Liver (tissue), 9 donors: Measurements from ENCODE around the gene OLR1. TPM values are rescaled to one million over a fixed set of nuclear protein-coding genes. Genes with fewer than 3 reads are reported as not detected.

Source experiments
- DNase-seq: peaks from one replicate; pipeline ENCODE4 v3.0.0-alpha.2; 2017; ENCODE audit warnings: low spot score
- H3K27ac ChIP-seq, 2 donors: one replicate each; pipeline ENCODE4 v1.7.0; 2013; ENCODE audit warnings: inconsistent platforms in 2 of 2, low read length in 2 of 2, control low read depth in 1 of 2, low read depth in 1 of 2, mild to moderate bottlenecking in 1 of 2
- H3K27me3 ChIP-seq, 4 donors: one replicate each; pipeline versions ENCODE4 v1.6.1 to v1.7.0; 2013; ENCODE audit warnings: low read length in 3 of 4, inconsistent platforms in 1 of 4, mild to moderate bottlenecking in 1 of 4, moderate library complexity in 1 of 4; ENCODE audit not compliant: control insufficient read depth in 4 of 4, insufficient read depth in 4 of 4
- H3K36me3 ChIP-seq, 4 donors: one replicate each; pipeline versions ENCODE4 v1.6.1 to v1.7.0; 2013; ENCODE audit warnings: low read length in 3 of 4, mild to moderate bottlenecking in 3 of 4, low read depth in 1 of 4, moderate library complexity in 1 of 4; ENCODE audit not compliant: control insufficient read depth in 4 of 4, insufficient read depth in 3 of 4
- H3K4me1 ChIP-seq, 4 donors: one replicate each; pipeline versions ENCODE4 v1.6.1 to v1.7.0; 2013; ENCODE audit warnings: low read length in 3 of 4, mild to moderate bottlenecking in 3 of 4, moderate library complexity in 1 of 4; ENCODE audit not compliant: control insufficient read depth in 4 of 4, insufficient read depth in 4 of 4
- H3K4me3 ChIP-seq, 3 donors: one replicate each; pipeline versions ENCODE4 v1.6.1 to v1.7.0; 2013; ENCODE audit warnings: low read length in 3 of 3, control low read depth in 1 of 3, low read depth in 1 of 3, mild to moderate bottlenecking in 1 of 3
- H3K9ac ChIP-seq, 2 donors: one replicate each; pipeline ENCODE4 v1.7.0; 2013; ENCODE audit warnings: low read length in 2 of 2, mild to moderate bottlenecking in 2 of 2, moderate library complexity in 2 of 2, control low read depth in 1 of 2, low read depth in 1 of 2
- H3K9me3 ChIP-seq, 4 donors: one replicate each; pipeline versions ENCODE4 v1.6.1 to v1.7.0; 2013; ENCODE audit warnings: low read length in 3 of 4; ENCODE audit not compliant: control insufficient read depth in 4 of 4
- ATF3 ChIP-seq: IDR thresholded peaks from 2 replicates; pipeline ENCODE4 v1.6.1; 2016; ENCODE audit warnings: antibody characterized with exemption
- EGR1 ChIP-seq, 2 donors: IDR thresholded peaks; 2 replicates each; pipeline ENCODE4 v1.6.1; 2016 to 2018; ENCODE audit warnings: antibody characterized with exemption in 2 of 2, low read depth in 2 of 2
- FOXA1 ChIP-seq: IDR thresholded peaks from 2 replicates; pipeline ENCODE4 v1.6.1; 2016; ENCODE audit warnings: antibody characterized with exemption
- FOXA2 ChIP-seq: IDR thresholded peaks from 2 replicates; pipeline ENCODE4 v1.6.1; 2016; ENCODE audit warnings: antibody characterized with exemption
- GABPA ChIP-seq, 2 donors: IDR thresholded peaks in 1 of 2; conservative IDR thresholded peaks in 1 of 2; 2 replicates each; pipeline ENCODE4 v1.6.1; 2016; ENCODE audit warnings: antibody characterized with exemption in 2 of 2, mild to moderate bottlenecking in 1 of 2, moderate library complexity in 1 of 2
- HNF4A ChIP-seq, 2 donors: conservative IDR thresholded peaks; 2 replicates each; pipeline ENCODE4 v1.6.1; 2016; ENCODE audit warnings: antibody characterized with exemption in 2 of 2, mild to moderate bottlenecking in 2 of 2
- HNF4G ChIP-seq: IDR thresholded peaks from 2 replicates; pipeline ENCODE4 v1.6.1; 2016; ENCODE audit warnings: antibody characterized with exemption
- JUND ChIP-seq, 2 donors: IDR thresholded peaks; 2 replicates each; pipeline ENCODE4 v1.6.1; 2016; ENCODE audit warnings: antibody characterized with exemption in 2 of 2
- NR2F2 ChIP-seq: IDR thresholded peaks from 2 replicates; pipeline ENCODE4 v1.6.1; 2016; ENCODE audit warnings: antibody characterized with exemption
- RAD21 ChIP-seq, 2 donors: IDR thresholded peaks; 2 replicates each; pipeline ENCODE4 v1.6.1; 2016; ENCODE audit warnings: antibody characterized with exemption in 2 of 2, mild to moderate bottlenecking in 2 of 2
- REST ChIP-seq: IDR thresholded peaks from 2 replicates; pipeline ENCODE4 v1.6.1; 2016; ENCODE audit warnings: antibody characterized with exemption, mild to moderate bottlenecking
- RXRA ChIP-seq, 2 donors: IDR thresholded peaks; 2 replicates each; pipeline ENCODE4 v1.6.1; 2017 to 2018; ENCODE audit warnings: antibody characterized with exemption in 2 of 2, mild to moderate bottlenecking in 1 of 2
- TAF1 ChIP-seq: conservative IDR thresholded peaks from 2 replicates; pipeline ENCODE4 v1.6.1; 2016; ENCODE audit warnings: antibody characterized with exemption, mild to moderate bottlenecking
- YY1 ChIP-seq: IDR thresholded peaks from 2 replicates; pipeline ENCODE4 v1.6.1; 2016; ENCODE audit warnings: antibody characterized with exemption, mild to moderate bottlenecking
- ZBTB33 ChIP-seq: IDR thresholded peaks from 2 replicates; pipeline ENCODE4 v1.6.1; 2016; ENCODE audit warnings: antibody characterized with exemption
- WGBS: extraction: QIAGEN DNeasy Blood & Tissue Kit; methylation state at CpG from one replicate; pipeline ENCODE4 v1.1.7; 2013; 5-methylcytosine and 5-hydroxymethylcytosine counted together
- polyA plus RNA-seq, 2 donors: library from polyadenylated mRNA; stranded (reverse) in 1 of 2; unstranded in 1 of 2; fragments of 200-250 nt in 1 of 2; fragments of >200 nt in 1 of 2; fragmentation: Nextera tagmentation in 1 of 2; extraction: Ambion mirVana in 1 of 2; gene quantifications; one replicate each; pipeline versions ENCODE4 v1.2.1 to v1.2.3, GENCODE V29; 2013 to 2015
- total RNA-seq, 2 donors: library from RNA; depleted of rRNA; stranded (reverse); fragments of >200 nt; gene quantifications; one replicate each; pipeline ENCODE4 v1.2.3, GENCODE V29; 2014
- TF ChIP-seq, protein P1 (sequence below): IDR thresholded peaks from 2 replicates; pipeline ENCODE4 v1.6.1; 2016; ENCODE audit warnings: antibody characterized with exemption
- TF ChIP-seq, protein P2 (sequence below): fragments of 150-350 bp; IDR thresholded peaks from 2 replicates; pipeline ENCODE4 v1.5.1; 2017; ENCODE audit warnings: improper control_type of control experiment, low read depth, low read length; ENCODE audit not compliant: missing input control
- donor health status: healthy.
- donor health status: healthy.
- donor health status: healthy.
- donor health status: healthy.
- donor health status: healthy.

The OLR1 gene
- total and polyA plus RNA-seq, 4 donors = 0.13 to 0.37 TPM; not detected in 2

DNA sequence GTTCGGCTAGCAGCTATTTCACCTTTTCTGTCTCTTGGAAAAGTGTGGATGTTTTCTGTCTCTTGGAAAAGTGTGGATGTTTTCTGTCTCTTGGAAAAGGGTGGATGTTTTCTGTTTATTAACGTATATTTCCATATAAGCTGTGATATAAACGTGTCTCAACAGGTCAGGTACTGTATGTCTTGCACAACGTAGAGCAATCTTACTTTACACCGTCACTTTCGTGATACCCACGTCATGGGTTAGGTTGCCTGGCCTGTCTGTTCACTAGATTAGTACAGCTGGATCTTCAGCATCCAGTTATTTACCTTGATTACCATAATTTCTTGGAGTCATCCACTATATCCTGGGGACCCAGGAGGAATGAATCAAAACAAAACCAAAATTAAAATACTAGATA, 56.0 kb downstream of the OLR1 start:
- Histone ChIP-seq H3K4me1 (no peaks in the 10 kb centered on the region), H3K27me3 (no peaks in the 10 kb centered on the region), H3K9me3 (no peaks in the 10 kb centered on the region), H3K27ac (no peak overlapping the region), H3K36me3 (peaks cover 0 to 3% (median 0%) of the 10 kb centered on the region in 4 donors), H3K9ac (no peak overlapping the region), H3K4me3 (no peak overlapping the region)
- no peak for TF ChIP-seq FOXA2
- no peak for TF ChIP-seq GABPA (IDR thresholded peaks at IDR 0.05 in 1 of 2, conservative IDR thresholded peaks at IDR 0.05 in 1 of 2)
- no peak for TF ChIP-seq ZBTB33
- TF ChIP-seq YY1 = no peak
- TF ChIP-seq REST = no peak
- no peak for TF ChIP-seq JUND (IDR thresholded peaks at IDR 0.05)
- no peak for TF ChIP-seq NR2F2
- TF ChIP-seq RAD21 (IDR thresholded peaks at IDR 0.05) = no peak
- TF ChIP-seq, protein P1, sequence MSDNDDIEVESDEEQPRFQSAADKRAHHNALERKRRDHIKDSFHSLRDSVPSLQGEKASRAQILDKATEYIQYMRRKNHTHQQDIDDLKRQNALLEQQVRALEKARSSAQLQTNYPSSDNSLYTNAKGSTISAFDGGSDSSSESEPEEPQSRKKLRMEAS = no peak
- TF ChIP-seq RXRA (IDR thresholded peaks at IDR 0.05) = no peak
- TF ChIP-seq TAF1 = no peak
- TF ChIP-seq, protein P2, sequence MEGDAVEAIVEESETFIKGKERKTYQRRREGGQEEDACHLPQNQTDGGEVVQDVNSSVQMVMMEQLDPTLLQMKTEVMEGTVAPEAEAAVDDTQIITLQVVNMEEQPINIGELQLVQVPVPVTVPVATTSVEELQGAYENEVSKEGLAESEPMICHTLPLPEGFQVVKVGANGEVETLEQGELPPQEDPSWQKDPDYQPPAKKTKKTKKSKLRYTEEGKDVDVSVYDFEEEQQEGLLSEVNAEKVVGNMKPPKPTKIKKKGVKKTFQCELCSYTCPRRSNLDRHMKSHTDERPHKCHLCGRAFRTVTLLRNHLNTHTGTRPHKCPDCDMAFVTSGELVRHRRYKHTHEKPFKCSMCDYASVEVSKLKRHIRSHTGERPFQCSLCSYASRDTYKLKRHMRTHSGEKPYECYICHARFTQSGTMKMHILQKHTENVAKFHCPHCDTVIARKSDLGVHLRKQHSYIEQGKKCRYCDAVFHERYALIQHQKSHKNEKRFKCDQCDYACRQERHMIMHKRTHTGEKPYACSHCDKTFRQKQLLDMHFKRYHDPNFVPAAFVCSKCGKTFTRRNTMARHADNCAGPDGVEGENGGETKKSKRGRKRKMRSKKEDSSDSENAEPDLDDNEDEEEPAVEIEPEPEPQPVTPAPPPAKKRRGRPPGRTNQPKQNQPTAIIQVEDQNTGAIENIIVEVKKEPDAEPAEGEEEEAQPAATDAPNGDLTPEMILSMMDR = no peak
- TF ChIP-seq HNF4A (conservative IDR thresholded peaks at IDR 0.05) = no peak
- TF ChIP-seq EGR1 (IDR thresholded peaks at IDR 0.05; ENCODE audit: low read depth in 2 of 2) = no peak
- WGBS = 94% methylated on average over 7 of the region's 7 CpGs
- DNase-seq = no peak

DNA sequence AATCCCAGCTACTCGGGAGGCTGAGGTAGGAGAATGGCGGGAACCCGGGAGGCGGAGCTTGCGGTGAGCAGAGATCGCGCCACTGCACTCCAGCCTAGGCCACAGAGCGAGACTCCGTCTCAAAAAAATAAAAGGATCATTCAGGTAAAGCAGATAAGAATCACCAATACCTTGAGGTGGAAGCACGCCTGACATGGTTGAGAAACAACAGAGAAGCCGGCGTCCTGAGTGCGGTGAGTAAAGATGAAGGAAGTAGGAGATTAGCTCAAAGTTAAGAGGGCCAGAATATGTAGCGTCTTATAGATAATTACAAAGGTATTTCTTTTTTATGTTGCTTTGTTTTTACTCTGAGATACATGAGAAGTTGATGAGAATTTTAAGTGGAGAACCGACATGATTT, 56.6 kb downstream of the OLR1 start:
- H3K9ac ChIP-seq = no peak overlapping the region
- H3K9me3 ChIP-seq = no peaks in the 10 kb centered on the region
- no peak for DNase-seq
- no peak for TF ChIP-seq HNF4A (conservative IDR thresholded peaks at IDR 0.05)
- no peak for TF ChIP-seq REST
- TF ChIP-seq FOXA1 = no peak
- TF ChIP-seq, protein P2 = no peak
- no peak for TF ChIP-seq TAF1
- no peak for TF ChIP-seq ATF3
- TF ChIP-seq, protein P1 = no peak
- no peak for TF ChIP-seq RXRA (IDR thresholded peaks at IDR 0.05)
- no peak for TF ChIP-seq FOXA2
- no peak for TF ChIP-seq HNF4G
- H3K27ac ChIP-seq = no peak overlapping the region
- no peaks in the 10 kb centered on the region for H3K27me3 ChIP-seq
- H3K4me3 ChIP-seq = no peak overlapping the region
- H3K36me3 ChIP-seq = peaks cover 0 to 3% (median 0%) of the 10 kb centered on the region in 4 donors
- 91% methylated on average over 15 of the region's 15 CpGs for WGBS
- no peaks in the 10 kb centered on the region for H3K4me1 ChIP-seq
